ENCODE data around the gene CBX8.

DNA sequence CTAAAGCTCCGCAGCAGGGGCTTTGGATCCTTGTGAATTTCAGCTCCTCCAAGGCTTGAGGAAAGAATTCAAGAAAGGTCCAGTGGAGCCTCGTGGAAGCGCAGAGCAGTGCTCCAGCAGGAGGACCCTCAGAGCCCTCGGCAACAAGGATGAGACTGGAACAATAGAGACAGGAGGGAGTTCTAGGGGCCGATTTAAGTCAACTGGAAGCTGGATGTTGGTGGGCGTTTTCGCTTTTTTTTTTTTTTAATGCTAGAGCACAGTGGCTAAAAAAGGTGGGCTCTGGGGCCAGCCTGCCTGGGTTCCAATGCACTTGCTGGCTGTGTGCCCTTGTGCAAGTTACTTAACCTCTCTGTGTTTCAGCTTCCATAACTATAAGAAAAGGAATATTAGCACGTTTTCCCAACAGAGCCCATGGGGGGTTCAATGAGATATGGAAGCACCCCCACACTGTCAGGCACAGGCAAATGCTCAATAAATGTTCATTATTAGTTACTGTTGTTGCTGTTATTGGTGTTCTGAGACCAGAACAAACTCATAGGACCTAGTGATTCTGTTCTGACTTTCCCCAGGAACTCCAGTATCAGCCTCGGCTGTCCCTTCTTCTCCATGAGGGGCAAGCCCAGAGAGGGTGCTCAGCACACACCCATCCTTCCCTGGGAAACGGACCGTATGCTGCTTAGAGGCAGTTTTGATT, 5.3 kb upstream of the CBX8 start:
- TF ChIP-seq, protein P1, sequence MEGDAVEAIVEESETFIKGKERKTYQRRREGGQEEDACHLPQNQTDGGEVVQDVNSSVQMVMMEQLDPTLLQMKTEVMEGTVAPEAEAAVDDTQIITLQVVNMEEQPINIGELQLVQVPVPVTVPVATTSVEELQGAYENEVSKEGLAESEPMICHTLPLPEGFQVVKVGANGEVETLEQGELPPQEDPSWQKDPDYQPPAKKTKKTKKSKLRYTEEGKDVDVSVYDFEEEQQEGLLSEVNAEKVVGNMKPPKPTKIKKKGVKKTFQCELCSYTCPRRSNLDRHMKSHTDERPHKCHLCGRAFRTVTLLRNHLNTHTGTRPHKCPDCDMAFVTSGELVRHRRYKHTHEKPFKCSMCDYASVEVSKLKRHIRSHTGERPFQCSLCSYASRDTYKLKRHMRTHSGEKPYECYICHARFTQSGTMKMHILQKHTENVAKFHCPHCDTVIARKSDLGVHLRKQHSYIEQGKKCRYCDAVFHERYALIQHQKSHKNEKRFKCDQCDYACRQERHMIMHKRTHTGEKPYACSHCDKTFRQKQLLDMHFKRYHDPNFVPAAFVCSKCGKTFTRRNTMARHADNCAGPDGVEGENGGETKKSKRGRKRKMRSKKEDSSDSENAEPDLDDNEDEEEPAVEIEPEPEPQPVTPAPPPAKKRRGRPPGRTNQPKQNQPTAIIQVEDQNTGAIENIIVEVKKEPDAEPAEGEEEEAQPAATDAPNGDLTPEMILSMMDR (IDR thresholded peaks at IDR 0.05; ENCODE audit: borderline replicate concordance, extremely low read depth, low read length, poor library complexity, severe bottlenecking): no peak
- no peak for TF ChIP-seq EZH2 (IDR thresholded peaks at IDR 0.05; ENCODE audit: borderline replicate concordance, low read depth, low read length, severe bottlenecking)

All from DND-41 (cell line).